Endothelial cell of umbilical vein (primary cell): Measurements from ENCODE around the gene ETS2. TPM values are rescaled to one million over a fixed set of nuclear protein-coding genes. Genes with fewer than 3 reads are reported as not detected.

Experiments used
- BruUV-seq: library from RNA; stranded (reverse); fragments of 400-500 nt; replicated peaks from 2 replicates; lab custom pipeline; 2021; lab: Mats Ljungman, UMichigan
- CTCF ChIA-PET: fragments of 300-600, 350-600 bp; sonication (Branson Sonifier 250); formaldehyde crosslinking; loops from one replicate; lab custom pipeline; 2021; ENCODE audit warnings: antibody characterized with exemption, inconsistent platforms; lab: Charles Lee
- POLR2A ChIA-PET: fragments of 300-600, 350-600 bp; sonication (Branson Sonifier 250); formaldehyde crosslinking; loops from one replicate; lab custom pipeline; 2021; ENCODE audit warnings: antibody characterized with exemption, inconsistent platforms; lab: Charles Lee
- DNase-seq: peaks from one replicate; pipeline ENCODE4 v3.0.0-alpha.2; 2011; ENCODE audit warnings: low read depth, low spot score
- FAIRE-seq: peaks from 2 replicates; lab custom pipeline; 2011; peaks lifted over from hg19 to GRCh38; lab: Jason Lieb, UNC
- H2AFZ ChIP-seq: 2 replicates; pipeline ENCODE4 v1.6.0; 2012; ENCODE audit warnings: low read depth, low read length, control low read depth, inconsistent platforms
- H3K27ac ChIP-seq: 2 replicates; pipeline ENCODE4 v1.5.1; 2011; ENCODE audit warnings: low read depth, mild to moderate bottlenecking, control low read depth, low read length, moderate library complexity; ENCODE audit not compliant: insufficient read depth
- H3K27me3 ChIP-seq, 2 experiments: 2 replicates each; pipeline versions ENCODE4 v1.6.0 to v1.6.1; 2011; ENCODE audit warnings: low read length in 2 of 2, mixed read lengths in 1 of 2; ENCODE audit not compliant: control insufficient read depth in 2 of 2, insufficient read depth in 2 of 2
- H3K36me3 ChIP-seq, 2 experiments: 2 replicates in 1 of 2; 3 replicates in 1 of 2; pipeline ENCODE4 v1.5.1; 2011; ENCODE audit warnings: low read length in 2 of 2, mild to moderate bottlenecking in 1 of 2, moderate library complexity in 1 of 2; ENCODE audit not compliant: control insufficient read depth in 2 of 2, insufficient read depth in 2 of 2; ENCODE audit errors: extremely low read depth in 1 of 2
- H3K4me1 ChIP-seq: 3 replicates; pipeline ENCODE4 v1.5.1; 2011; ENCODE audit warnings: mild to moderate bottlenecking, low read length; ENCODE audit not compliant: control insufficient read depth, insufficient read depth; ENCODE audit errors: extremely low read depth
- H3K4me2 ChIP-seq: 2 replicates; pipeline ENCODE4 v1.6.1; 2011; ENCODE audit warnings: low read length, control low read depth, mixed read lengths; ENCODE audit not compliant: insufficient read depth
- H3K4me3 ChIP-seq, 3 experiments: fragments of 200-600 bp in 1 of 3; sonication (generic), shearing (Covaris generic) in 1 of 3; replicated peaks in 1 of 3; 2 replicates each; pipeline ENCODE4 v1.5.1; 2011 to 2016; ENCODE audit warnings: control low read depth in 3 of 3, low read length in 3 of 3, mild to moderate bottlenecking in 2 of 3, inconsistent platforms in 1 of 3, low read depth in 1 of 3, moderate library complexity in 1 of 3; ENCODE audit not compliant: insufficient read depth in 1 of 3
- H3K79me2 ChIP-seq: 2 replicates; pipeline ENCODE4 v1.6.0; 2012; ENCODE audit warnings: low read length, inconsistent platforms; ENCODE audit not compliant: control insufficient read depth, insufficient read depth
- H3K9ac ChIP-seq: replicated peaks from 2 replicates; pipeline ENCODE3; 2011; ENCODE audit warnings: low read length, control low read depth; ENCODE audit not compliant: insufficient read depth; ENCODE audit errors: extremely low read depth
- H3K9me1 ChIP-seq: replicated peaks from 3 replicates; pipeline ENCODE4 v1.6.0; 2011; ENCODE audit warnings: mild to moderate bottlenecking, low read length; ENCODE audit not compliant: control insufficient read depth, insufficient read depth; ENCODE audit errors: extremely low read depth
- H3K9me3 ChIP-seq: replicated peaks from 2 replicates; pipeline ENCODE4 v1.5.1; 2012; ENCODE audit warnings: low read length, inconsistent platforms; ENCODE audit not compliant: control insufficient read depth, insufficient read depth
- H4K20me1 ChIP-seq: replicated peaks from 2 replicates; pipeline ENCODE3; 2011; ENCODE audit warnings: mild to moderate bottlenecking, low read length; ENCODE audit not compliant: control insufficient read depth, insufficient read depth; ENCODE audit errors: extremely low read depth
- CTCF ChIP-seq, 2 donors: IDR thresholded peaks; 1 replicate in 1 of 2; 2 replicates in 1 of 2; pipeline ENCODE4 v1.5.1; 2011; ENCODE audit warnings: low read length in 2 of 2, mild to moderate bottlenecking in 2 of 2, moderate library complexity in 2 of 2, control low read depth in 1 of 2, inconsistent platforms in 1 of 2, low read depth in 1 of 2; ENCODE audit not compliant: insufficient read depth in 1 of 2; ENCODE audit errors: extremely low read depth in 1 of 2
- EZH2 ChIP-seq: IDR thresholded peaks from 2 replicates; pipeline ENCODE4 v1.6.1; 2012; ENCODE audit warnings: borderline replicate concordance, low read depth, mild to moderate bottlenecking, moderate library complexity, low read length, inconsistent platforms; ENCODE audit not compliant: severe bottlenecking
- FOS ChIP-seq: IDR thresholded peaks from 2 replicates; pipeline ENCODE4 v1.6.1; 2011; ENCODE audit warnings: mild to moderate bottlenecking, low read length, moderate library complexity, borderline replicate concordance; ENCODE audit not compliant: insufficient read depth
- GATA2 ChIP-seq: IDR thresholded peaks from 2 replicates; pipeline ENCODE4 v1.7.0; 2011; ENCODE audit warnings: low read depth, mild to moderate bottlenecking, moderate library complexity, mixed read lengths, low read length; ENCODE audit not compliant: insufficient read length, insufficient read depth
- JUN ChIP-seq: IDR thresholded peaks from 2 replicates; pipeline ENCODE4 v1.6.1; 2011; ENCODE audit warnings: borderline replicate concordance, low read depth; ENCODE audit not compliant: insufficient read length, insufficient read depth
- MAX ChIP-seq: IDR thresholded peaks from 2 replicates; pipeline ENCODE4 v1.6.1; 2011; ENCODE audit not compliant: insufficient read depth, insufficient read length
- MYC ChIP-seq: IDR thresholded peaks from one replicate; pipeline ENCODE4 v1.6.1; 2011; ENCODE audit warnings: mild to moderate bottlenecking, low read depth, low read length
- POLR2A ChIP-seq: IDR thresholded peaks from 2 replicates; pipeline ENCODE4 v1.6.1; 2012; ENCODE audit warnings: low read depth, mild to moderate bottlenecking, control low read depth, low read length
- POLR2AphosphoS5 ChIP-seq: IDR thresholded peaks from 2 replicates; pipeline ENCODE4 v1.6.1; 2012; ENCODE audit warnings: low read depth, mild to moderate bottlenecking, control low read depth, low read length, moderate library complexity; ENCODE audit not compliant: insufficient read depth
- dilution Hi-C: fragments of 300-500 bp; cut with MboI; formaldehyde crosslinking; loops from one replicate; pipeline ENCODE4 v1.15.0; 2019; ENCODE audit warnings: low sequenced_read_pairs; ENCODE audit not compliant: extremely low pct_ligation_motif_present
- intact Hi-C: fragments of 100-400 bp; cut with micrococcal nuclease; formaldehyde crosslinking; loops from one replicate; pipeline ENCODE4 v1.10.0; 2022
- polyA plus RNA-seq, 4 experiments: library from polyadenylated mRNA; depleted of rRNA in 3 of 4; stranded (reverse) in 3 of 4; unstranded in 1 of 4; fragments of >200 nt; gene quantifications; 2 replicates each; pipeline versions ENCODE4 v1.2.1 to v1.2.3, GENCODE V29; 2011 to 2012; ENCODE audit warnings: missing spikeins in 1 of 4
- total RNA-seq: library from RNA; stranded (reverse); gene quantifications from 2 replicates; pipeline ENCODE4 v1.2.3, GENCODE V29; 2021

The ETS2 gene
- total and polyA plus RNA-seq, 2 donors (not counting 3 experiments of a cell fraction or from before 2014, with no cell fraction given): 16.3 to 54.5 TPM

- Histone ChIP-seq H4K20me1 (no peaks in the 10 kb centered on the region), H3K27ac (no peak overlapping the region), H3K27me3 (no peaks in the 10 kb centered on the region), H3K9ac (no peak overlapping the region), H3K4me2 (no peak overlapping the region), H3K4me3 (no peak overlapping the region), H3K36me3 (no peaks in the 10 kb centered on the region), H3K4me1 (peaks cover 8% of the 10 kb centered on the region), H3K9me3 (no peaks in the 10 kb centered on the region), H3K79me2 (no peaks in the 10 kb centered on the region), H2AFZ (no peak overlapping the region), H3K9me1 (no peaks in the 10 kb centered on the region)
- no peak for FAIRE-seq
- dilution Hi-C loops (no loop called here), intact Hi-C loops (no loop called here)
- no TSS peak for BruUV-seq
- TF ChIP-seq JUN (no peak), EZH2 (no peak), MAX (no peak), FOS (no peak), CTCF (IDR thresholded peaks at IDR 0.05; ENCODE audit: extremely low read depth in 1 of 2, insufficient read depth in 1 of 2, low read depth in 1 of 2, low read length in 2 of 2) (no peak), POLR2AphosphoS5 (no peak), POLR2A (no peak), GATA2 (no peak), MYC (no peak)
- no peak for DNase-seq
- POLR2A ChIA-PET: no interaction called here
- CTCF ChIA-PET: no interaction called here
These were observed 57.6 kb downstream of the ETS2 start for GRCh38 chr21:38863291-38863690.
